PC-3 (cell line): ENCODE data around the gene SLAMF8. TPM values are rescaled to one million over a fixed set of nuclear protein-coding genes. Genes with fewer than 3 reads are reported as not detected.

Source experiments
- ATAC-seq: fragments of 200-7000 bp; cut with Tn5 transposase; 2 replicates; pipeline ENCODE4 v1.9.1; 2020; ENCODE audit warnings: mild to moderate bottlenecking, moderate library complexity
- BruUV-seq: library from RNA; stranded (reverse); fragments of 400-500 nt; replicated peaks from 2 replicates; lab custom pipeline; 2021; lab: Mats Ljungman, UMichigan
- CTCF ChIA-PET: fragments of 300-600 bp; sonication (Branson Sonifier 250); formaldehyde crosslinking; loops from one replicate; lab custom pipeline; 2022; ENCODE audit warnings: antibody characterized with exemption; lab: Charles Lee
- POLR2A ChIA-PET: fragments of 300-600 bp; sonication (Branson Sonifier 250); formaldehyde crosslinking; loops from one replicate; lab custom pipeline; 2022; ENCODE audit warnings: antibody characterized with exemption; ENCODE audit not compliant: unreplicated experiment; lab: Charles Lee
- DNase-seq: peaks from one replicate; pipeline ENCODE4 v3.0.0-alpha.2; 2015
- H2AFZ ChIP-seq: fragments of 300-600 bp; sonication (generic); 2 replicates; pipeline ENCODE4 v1.6.0; 2016; ENCODE audit warnings: antibody characterized with exemption, low read length
- H3F3A ChIP-seq: fragments of 300-600 bp; sonication (generic); one replicate; pipeline ENCODE4 v1.6.0; 2017; ENCODE audit warnings: antibody characterized with exemption, low read length, control low read depth, mild to moderate bottlenecking; ENCODE audit not compliant: unreplicated experiment
- H3K27ac ChIP-seq: fragments of 300-600 bp; sonication (generic); 2 replicates; pipeline ENCODE4 v1.5.1; 2016; ENCODE audit warnings: mild to moderate bottlenecking, low read length
- H3K27me3 ChIP-seq: fragments of 300-600 bp; sonication (generic); 2 replicates; pipeline ENCODE4 v1.6.1; 2016; ENCODE audit warnings: low read length, mixed read lengths
- H3K36me3 ChIP-seq: fragments of 300-600 bp; sonication (generic); 2 replicates; pipeline ENCODE4 v1.6.1; 2016; ENCODE audit warnings: low read depth, mixed run types, low read length, mixed read lengths
- H3K4me1 ChIP-seq: fragments of 300-600 bp; sonication (generic); 2 replicates; pipeline ENCODE4 v1.5.1; 2016; ENCODE audit warnings: low read length; ENCODE audit not compliant: insufficient read depth
- H3K4me2 ChIP-seq: fragments of 300-600 bp; sonication (generic); 2 replicates; pipeline ENCODE4 v1.6.0; 2016; ENCODE audit warnings: low read length
- H3K4me3 ChIP-seq: fragments of 300-600 bp; sonication (generic); 2 replicates; pipeline ENCODE4 v1.5.1; 2016; ENCODE audit warnings: mild to moderate bottlenecking, low read length, mixed read lengths
- H3K79me2 ChIP-seq: fragments of 300-600 bp; sonication (generic); 2 replicates; pipeline ENCODE4 v1.6.1; 2017; ENCODE audit warnings: low read length, mixed read lengths
- H3K9ac ChIP-seq: fragments of 300-600 bp; sonication (generic); 2 replicates; pipeline ENCODE4 v1.6.0; 2016; ENCODE audit warnings: mild to moderate bottlenecking, low read length
- H3K9me2 ChIP-seq: fragments of 300-600 bp; sonication (generic); replicated peaks from 2 replicates; pipeline ENCODE4 v1.6.1; 2016; ENCODE audit warnings: mixed run types, low read length, mixed read lengths
- H3K9me3 ChIP-seq: fragments of 300-600 bp; sonication (generic); 2 replicates; pipeline ENCODE4 v1.6.1; 2016; ENCODE audit warnings: low read length, mixed read lengths
- H4K20me1 ChIP-seq: fragments of 300-600 bp; sonication (generic); 2 replicates; pipeline ENCODE4 v1.6.1; 2016; ENCODE audit warnings: low read length, mixed read lengths
- EZH2 ChIP-seq: fragments of 300-600 bp; sonication (generic); IDR thresholded peaks from one replicate; pipeline ENCODE4 v1.6.1; 2017; ENCODE audit warnings: antibody characterized with exemption, mild to moderate bottlenecking, low read length; ENCODE audit not compliant: unreplicated experiment
- EZH2phosphoT487 ChIP-seq: fragments of 300-600 bp; sonication (generic); IDR thresholded peaks from 2 replicates; pipeline ENCODE4 v1.6.1; 2018; ENCODE audit warnings: mild to moderate bottlenecking, antibody characterized with exemption, low read length, borderline replicate concordance
- intact Hi-C: fragments of 100-400 bp; cut with micrococcal nuclease; formaldehyde crosslinking; loops from 2 replicates; pipeline ENCODE4 v1.9.0; 2023
- total RNA-seq: library from RNA; depleted of rRNA; stranded (reverse); fragments of >200 nt; gene quantifications from 2 replicates; pipeline ENCODE4 v1.2.3, GENCODE V29; 2014
- TF ChIP-seq, protein P1 (sequence below): fragments of 300-600 bp; sonication (generic); conservative IDR thresholded peaks from 2 replicates; pipeline ENCODE4 v1.5.1; 2017; ENCODE audit warnings: antibody characterized with exemption, low read depth, mild to moderate bottlenecking, low read length

SLAMF8 gene
- total RNA-seq, 1 experiment from 2014 or later, result not detected

DNA sequence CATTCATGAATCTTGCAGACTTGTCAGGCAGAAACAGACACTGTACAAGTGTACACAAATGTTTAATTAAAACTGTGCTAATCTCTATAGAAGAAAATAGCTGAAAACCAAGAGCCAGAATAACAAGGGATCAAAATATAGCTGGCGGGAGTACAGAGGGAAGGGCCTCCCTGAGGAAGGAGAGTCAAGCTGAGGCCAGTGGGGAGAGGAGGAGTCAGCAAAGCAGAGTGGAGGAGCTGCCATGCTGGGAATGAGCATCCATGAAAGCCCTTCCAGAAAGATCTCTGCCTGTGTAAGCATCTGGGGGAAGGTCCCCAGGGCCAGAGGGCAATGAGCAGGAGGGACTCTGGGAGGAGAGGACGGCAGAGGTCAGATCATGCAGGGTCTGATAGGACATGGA is 15.1 kb downstream of the SLAMF8 start:
- ATAC-seq (no peak), DNase-seq (no peak)
- intact Hi-C loops, result no loop called here
- Histone ChIP-seq H3K4me2 (no peak overlapping the region), H3K36me3 (no peaks in the 10 kb centered on the region), H3K4me3 (no peak overlapping the region), H3K27ac (no peak overlapping the region), H2AFZ (no peak overlapping the region), H3K9me2 (no peaks in the 10 kb centered on the region), H4K20me1 (no peaks in the 10 kb centered on the region), H3K9ac (no peak overlapping the region), H3F3A (no peaks in the 10 kb centered on the region), H3K79me2 (no peaks in the 10 kb centered on the region), H3K4me1 (peaks cover 19% of the 10 kb centered on the region), H3K9me3 (no peaks in the 10 kb centered on the region), H3K27me3 (no peaks in the 10 kb centered on the region)
- CTCF ChIA-PET, result no interaction called here
- TF ChIP-seq EZH2 (no peak), EZH2phosphoT487 (no peak)
- TF ChIP-seq, protein P1, sequence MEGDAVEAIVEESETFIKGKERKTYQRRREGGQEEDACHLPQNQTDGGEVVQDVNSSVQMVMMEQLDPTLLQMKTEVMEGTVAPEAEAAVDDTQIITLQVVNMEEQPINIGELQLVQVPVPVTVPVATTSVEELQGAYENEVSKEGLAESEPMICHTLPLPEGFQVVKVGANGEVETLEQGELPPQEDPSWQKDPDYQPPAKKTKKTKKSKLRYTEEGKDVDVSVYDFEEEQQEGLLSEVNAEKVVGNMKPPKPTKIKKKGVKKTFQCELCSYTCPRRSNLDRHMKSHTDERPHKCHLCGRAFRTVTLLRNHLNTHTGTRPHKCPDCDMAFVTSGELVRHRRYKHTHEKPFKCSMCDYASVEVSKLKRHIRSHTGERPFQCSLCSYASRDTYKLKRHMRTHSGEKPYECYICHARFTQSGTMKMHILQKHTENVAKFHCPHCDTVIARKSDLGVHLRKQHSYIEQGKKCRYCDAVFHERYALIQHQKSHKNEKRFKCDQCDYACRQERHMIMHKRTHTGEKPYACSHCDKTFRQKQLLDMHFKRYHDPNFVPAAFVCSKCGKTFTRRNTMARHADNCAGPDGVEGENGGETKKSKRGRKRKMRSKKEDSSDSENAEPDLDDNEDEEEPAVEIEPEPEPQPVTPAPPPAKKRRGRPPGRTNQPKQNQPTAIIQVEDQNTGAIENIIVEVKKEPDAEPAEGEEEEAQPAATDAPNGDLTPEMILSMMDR, result no peak
- BruUV-seq, result no TSS peak
- POLR2A ChIA-PET, result no interaction called here

DNA sequence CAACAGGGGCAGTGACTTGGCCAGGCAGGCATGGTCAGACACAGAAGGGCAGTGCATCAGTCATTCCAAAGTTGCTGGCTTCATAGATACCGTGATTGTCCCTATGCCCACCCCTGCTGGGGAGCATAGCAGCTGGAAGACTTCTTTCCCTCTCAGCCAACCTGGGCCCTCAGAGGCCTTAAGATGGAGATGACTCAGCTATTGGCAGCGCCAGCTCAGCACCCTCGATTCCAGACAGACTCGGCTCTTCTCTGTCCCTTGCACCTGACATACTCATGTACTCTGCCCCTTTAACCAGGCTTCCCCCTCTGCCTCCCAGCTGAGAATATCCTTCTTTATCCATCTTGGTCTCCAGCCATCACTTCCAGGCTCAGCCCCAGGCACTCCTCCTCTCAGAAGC is 16.8 kb downstream of the SLAMF8 start:
- Histone ChIP-seq H3K9ac (no peak overlapping the region), H3K9me3 (no peaks in the 10 kb centered on the region), H4K20me1 (no peaks in the 10 kb centered on the region), H3K4me2 (no peak overlapping the region), H3K36me3 (no peaks in the 10 kb centered on the region), H3K27ac (no peak overlapping the region), H2AFZ (no peak overlapping the region), H3K4me3 (no peak overlapping the region), H3K9me2 (no peaks in the 10 kb centered on the region), H3K4me1 (peaks cover 2% of the 10 kb centered on the region), H3K27me3 (no peaks in the 10 kb centered on the region), H3K79me2 (no peaks in the 10 kb centered on the region), H3F3A (no peaks in the 10 kb centered on the region)
- ChIA-PET POLR2A (no interaction called here), CTCF (interaction anchor here (0.6 kb wide), 1 partner anchor 48 kb away, joined by 3 read pairs; no protein-coding TSS in a partner anchor)
- no peak for TF ChIP-seq EZH2
- TF ChIP-seq, protein P1, result no peak
- TF ChIP-seq EZH2phosphoT487, result no peak
- intact Hi-C loops, result no loop called here
- DNase-seq (no peak), ATAC-seq (no peak; the same call in 1 of the 2 replicates)
- BruUV-seq, result no TSS peak

DNA sequence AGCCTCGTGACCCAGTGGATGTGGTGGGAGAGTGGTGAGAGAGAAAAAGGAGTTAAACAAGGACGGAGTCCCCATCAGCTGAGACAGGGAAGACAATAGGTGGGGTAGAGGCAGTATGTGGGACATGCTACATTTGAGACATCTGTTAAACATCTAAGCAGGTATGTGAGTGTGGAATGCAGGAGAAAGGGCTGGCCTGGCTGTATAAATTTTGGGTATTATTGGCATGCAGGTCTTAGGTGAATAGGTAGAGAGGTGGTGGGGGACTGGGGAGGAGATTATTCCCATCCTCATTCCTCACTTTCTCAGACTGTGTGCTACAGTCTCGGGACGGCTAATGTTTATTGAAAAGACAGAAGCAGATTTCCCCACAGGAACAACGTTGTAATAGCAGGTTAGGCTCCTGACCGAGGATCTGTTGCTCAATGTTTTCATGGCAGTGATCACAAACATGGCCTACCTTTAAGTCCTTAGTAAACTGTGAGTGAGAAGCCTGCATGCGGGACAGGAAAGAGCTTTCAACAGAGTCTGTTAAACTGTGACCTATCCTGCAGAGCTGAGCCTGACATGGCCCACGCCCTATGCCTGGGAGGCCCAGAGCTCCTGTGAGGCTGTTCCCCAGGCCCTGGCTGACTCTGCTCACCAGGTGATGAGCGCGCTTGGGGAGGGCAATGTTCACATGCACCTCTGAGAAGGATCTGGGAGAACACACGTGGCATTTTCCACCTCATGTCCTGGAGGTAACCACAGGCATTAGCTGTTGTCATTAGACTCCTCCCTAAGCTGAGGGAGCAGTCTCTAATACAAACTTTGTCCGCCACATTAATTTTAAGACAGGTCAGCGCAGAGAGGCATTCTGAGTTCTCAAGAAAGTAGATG is 19.3 kb downstream of the SLAMF8 start:
- H3K4me3 ChIP-seq, result no peak overlapping the region
- H4K20me1 ChIP-seq, result no peaks in the 10 kb centered on the region
- ChIA-PET CTCF (no interaction called here), POLR2A (interaction anchor here (0.6 kb wide), 1 partner anchor 411 kb away, joined by 4 read pairs; no protein-coding TSS in a partner anchor)
- H3K9ac ChIP-seq, result no peak overlapping the region
- H3K9me3 ChIP-seq, result no peaks in the 10 kb centered on the region
- intact Hi-C loops, result no loop called here
- H3K4me2 ChIP-seq, result no peak overlapping the region
- TF ChIP-seq, protein P1, result no peak
- TF ChIP-seq EZH2phosphoT487, result no peak
- TF ChIP-seq EZH2, result no peak
- no peaks in the 10 kb centered on the region for H3F3A ChIP-seq
- H3K79me2 ChIP-seq, result no peaks in the 10 kb centered on the region
- H3K9me2 ChIP-seq, result no peaks in the 10 kb centered on the region
- no peak overlapping the region for H2AFZ ChIP-seq
- no peaks in the 10 kb centered on the region for H3K36me3 ChIP-seq
- H3K4me1 ChIP-seq, result peaks cover 19% of the 10 kb centered on the region
- no peak for ATAC-seq
- H3K27ac ChIP-seq, result no peak overlapping the region
- BruUV-seq, result no TSS peak
- no peak for DNase-seq
- no peaks in the 10 kb centered on the region for H3K27me3 ChIP-seq
